ENCODE measurements around the gene HOXC6. TPM values are rescaled to one million over a fixed set of nuclear protein-coding genes. Genes with fewer than 3 reads are reported as not detected.

Gene HOXC6
- total and polyA plus RNA-seq, 2 of the 8 experiments (the other 6 are each of a cell fraction or from before 2014, with no cell fraction given) = not detected

DNA sequence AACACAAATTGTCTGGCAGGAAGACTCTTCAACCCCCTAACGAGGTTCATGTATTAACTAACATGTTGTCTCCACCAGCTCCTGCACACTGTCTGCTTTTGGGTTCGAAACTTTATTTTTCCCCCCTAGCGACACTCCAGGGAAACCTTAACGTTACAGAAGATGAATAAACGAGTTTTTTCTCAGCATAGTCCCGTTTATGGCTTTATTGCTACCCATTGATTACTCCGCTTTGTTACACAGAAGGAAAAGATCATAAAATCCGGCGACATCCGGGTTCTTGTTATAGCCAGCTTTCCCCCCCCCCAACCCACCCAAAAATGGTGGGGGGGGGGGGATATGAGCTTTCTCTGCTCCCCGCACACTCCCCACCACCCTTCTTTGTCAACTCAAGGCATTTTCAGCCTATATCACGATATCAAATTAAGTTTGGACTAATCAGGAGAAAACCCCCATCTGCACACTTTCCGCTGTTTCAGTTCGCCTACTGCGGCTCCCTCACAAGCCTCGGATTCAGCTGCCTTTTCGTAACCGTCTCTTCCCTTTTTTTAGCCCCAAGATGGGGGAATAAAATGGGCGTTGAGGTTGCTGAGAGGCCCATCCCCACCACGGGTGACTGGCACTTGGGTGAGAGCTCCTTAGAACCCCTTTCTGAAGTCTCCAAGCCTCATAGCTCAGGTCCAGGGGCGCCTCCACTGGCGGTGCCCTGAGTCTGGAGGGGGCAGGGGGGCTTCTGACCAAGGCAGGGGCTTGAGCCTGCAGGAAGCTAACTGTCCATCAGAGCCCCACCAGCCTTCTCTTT lies 1.4 kb upstream of the HOXC6 start (continued):
- no peak for TF ChIP-seq SIN3A (conservative IDR thresholded peaks at IDR 0.05 in 1 of 2, IDR thresholded peaks at IDR 0.05 in 1 of 2; ENCODE audit: low read depth in 1 of 2, low read length in 2 of 2)

Measured in H1 (cell line).